Measurements from ENCODE around the gene CST8.
"Not testable (repeated sequence)": the region's sequence is repeated elsewhere in the genome, so short reads cannot be mapped to it uniquely, and the experiment has no call there.

The CST8 gene, protein sequence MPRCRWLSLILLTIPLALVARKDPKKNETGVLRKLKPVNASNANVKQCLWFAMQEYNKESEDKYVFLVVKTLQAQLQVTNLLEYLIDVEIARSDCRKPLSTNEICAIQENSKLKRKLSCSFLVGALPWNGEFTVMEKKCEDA

DNA sequence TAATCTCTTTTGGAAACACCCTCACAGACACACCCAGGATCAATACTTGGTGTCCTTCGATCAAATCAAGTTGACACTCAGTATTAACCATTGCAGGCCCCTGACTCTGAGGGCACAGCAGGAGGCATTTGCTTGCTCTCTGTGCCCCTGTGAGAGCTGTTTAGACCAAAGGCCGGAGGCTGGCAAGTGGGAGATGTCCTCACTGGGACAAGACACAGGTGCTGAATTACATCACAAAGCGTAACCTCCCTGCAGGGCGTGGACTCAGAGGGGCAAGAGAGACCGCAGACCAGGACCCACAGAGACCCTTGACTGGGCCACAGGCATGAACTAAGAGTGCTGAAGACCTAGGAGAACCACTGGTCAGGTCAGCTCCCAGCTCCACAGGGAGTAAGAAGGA, at the start of gene CST8:
CST8 (plus strand) TSS at position 301 of the 400 bp plus-strand sequence. CDS start 551 bp downstream, outside the sequence.
- DNase-seq (ENCODE audit: low read depth, low spot score): no peak

DNA sequence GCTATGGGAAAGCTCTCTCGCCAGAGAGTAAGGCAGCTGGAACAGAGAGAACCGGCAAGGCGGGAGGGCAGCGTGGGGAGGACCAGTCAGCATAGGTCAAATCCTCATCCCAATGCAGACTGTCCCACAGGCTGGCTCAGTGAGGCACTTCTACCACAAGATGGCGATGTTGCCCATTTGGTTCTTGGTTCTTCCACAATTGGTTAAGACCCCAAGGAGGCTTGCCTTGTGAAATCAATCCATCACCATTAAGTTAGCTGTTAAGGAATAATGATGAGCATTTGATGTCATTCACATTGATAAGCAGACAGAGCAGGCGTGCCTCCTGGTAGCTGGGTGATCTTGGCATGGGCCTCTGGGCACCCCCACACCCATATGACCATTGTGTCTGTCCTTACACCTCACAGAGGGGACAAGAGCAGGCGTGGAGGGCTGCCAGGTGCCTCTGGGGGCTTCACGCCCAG, 49.0 kb upstream of the CST8 start:
- peak; percentile 75 for DNase-seq (ENCODE audit: low read depth, low spot score)

DNA sequence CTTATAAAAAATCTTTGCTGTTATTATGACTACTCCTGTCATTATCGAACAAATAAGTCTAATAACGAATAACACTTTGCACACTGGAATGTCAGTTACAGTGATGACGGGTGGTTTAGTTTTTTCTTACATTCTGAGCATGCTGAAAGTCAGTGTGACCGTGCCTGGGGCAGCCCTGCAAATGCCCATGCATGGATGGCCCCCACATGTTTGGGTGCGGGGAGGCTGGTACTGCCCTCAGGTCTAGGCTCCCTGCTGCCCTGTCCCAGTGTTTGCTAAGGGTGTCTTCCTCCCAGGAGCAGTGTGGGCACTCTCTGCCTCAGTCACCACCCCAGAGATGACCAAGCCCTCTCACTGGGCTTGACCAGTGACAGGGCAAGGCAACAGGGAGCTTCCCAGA, 48.5 kb upstream of the CST8 start:
- DNase-seq (ENCODE audit: low read depth, low spot score): no peak

DNA sequence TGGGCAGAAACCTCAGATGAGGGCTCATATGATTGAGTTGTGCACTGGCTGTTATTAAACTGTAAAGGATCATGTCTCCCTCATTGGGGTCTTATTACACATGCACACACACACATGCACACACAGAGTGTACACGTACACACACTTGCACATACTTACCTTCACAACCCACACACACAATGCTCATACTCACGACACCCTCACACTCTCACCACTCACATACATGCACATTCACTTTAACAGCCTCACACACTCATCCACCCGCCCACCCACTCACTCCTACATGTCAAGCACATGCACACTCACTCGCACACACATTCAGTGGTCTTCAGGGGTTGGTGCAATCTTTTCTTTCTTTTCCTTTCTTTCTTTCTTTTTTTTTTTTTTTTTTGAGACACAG, 46.1 kb upstream of the CST8 start:
- no peak for DNase-seq (ENCODE audit: low read depth, low spot score)

DNA sequence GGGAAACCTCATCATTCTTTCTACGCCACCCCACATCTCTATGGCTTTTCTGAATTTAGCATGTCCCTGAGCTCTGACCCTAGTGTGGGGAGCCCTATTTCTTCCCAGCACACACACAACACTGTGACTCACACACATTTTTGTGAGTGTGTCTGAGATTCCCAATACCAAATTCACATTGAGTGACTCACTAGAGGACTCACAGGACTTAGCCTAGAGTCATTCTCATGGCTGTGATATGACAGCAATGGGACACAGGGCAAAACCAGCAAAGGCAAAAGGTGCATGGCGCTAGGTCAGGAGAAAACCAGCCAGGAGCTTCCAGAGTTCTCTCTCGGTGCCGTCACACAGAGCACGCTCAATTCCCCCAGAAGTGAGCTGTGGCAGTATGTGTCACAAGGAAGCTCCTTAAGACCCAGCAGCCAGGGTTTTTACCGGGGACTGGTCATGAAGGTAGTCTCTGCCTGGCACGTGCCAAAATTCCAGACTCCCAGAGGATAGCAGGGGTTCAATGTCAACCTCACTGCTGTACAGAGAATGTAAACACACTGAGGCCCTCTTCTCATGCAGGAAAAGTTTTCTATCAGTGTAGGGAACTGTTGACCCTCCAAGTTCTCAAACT, 45.2 kb upstream of the CST8 start:
- no peak for DNase-seq (ENCODE audit: low read depth, low spot score)

DNA sequence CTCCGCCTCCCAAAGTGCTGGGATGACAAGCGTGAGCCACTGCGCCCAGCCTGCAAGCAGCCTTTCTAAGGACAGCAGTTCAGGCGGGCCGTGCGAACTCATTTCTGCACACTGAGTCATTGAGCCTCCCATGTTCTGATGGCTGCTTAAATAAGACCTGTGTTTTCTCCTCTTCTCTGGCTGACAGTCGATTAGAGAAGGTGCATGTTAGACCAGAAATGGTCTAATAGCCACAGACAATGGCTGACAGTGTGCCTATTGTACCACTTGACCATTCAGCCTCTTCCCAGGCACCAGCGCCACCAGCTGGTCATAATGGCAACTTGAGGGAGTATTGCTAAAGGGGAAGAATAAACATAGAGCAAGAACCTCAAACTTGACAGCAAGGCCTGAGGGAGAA, 44.4 kb upstream of the CST8 start:
- DNase-seq (ENCODE audit: low read depth, low spot score): peak; percentile 30

DNA sequence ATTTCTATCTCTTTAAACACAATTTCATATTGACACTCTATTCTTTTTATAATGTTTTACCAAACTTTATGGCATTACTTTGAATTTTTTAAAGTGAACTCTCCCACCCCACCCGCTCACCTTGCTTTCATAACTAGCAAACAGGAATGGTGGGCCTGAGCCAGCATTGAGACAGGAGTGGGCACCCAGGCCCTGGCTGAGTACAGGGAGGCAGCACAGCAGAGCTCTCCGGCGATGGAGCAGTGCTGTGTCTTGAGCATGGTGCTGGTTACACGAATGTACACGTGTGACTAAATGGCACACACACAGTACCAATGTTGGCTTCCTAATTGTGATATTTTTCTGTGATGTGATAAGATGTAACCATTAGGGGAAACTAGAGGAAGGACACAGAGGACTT, 42.8 kb upstream of the CST8 start:
- DNase-seq (ENCODE audit: low read depth, low spot score): no peak

DNA sequence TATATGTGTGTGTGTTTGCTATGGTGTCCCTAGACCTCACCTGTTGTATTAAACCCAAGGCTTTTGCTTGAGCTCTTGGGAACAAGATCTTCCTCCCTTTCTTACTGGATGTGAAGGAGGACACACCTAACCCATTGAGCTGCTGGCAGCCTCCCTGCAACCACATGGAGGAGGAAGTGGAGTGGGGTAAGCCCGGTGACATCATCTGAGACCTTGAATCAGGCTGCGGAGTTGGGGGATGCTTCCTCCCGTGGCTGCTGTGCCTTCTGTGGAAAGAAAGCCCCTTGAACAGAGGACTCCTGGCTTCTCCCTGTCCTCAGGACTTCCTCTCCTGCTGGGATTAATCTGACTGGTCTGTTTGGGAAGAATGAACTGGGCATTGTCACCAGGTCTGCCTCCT, 41.5 kb upstream of the CST8 start:
- no peak for DNase-seq (ENCODE audit: low read depth, low spot score)

DNA sequence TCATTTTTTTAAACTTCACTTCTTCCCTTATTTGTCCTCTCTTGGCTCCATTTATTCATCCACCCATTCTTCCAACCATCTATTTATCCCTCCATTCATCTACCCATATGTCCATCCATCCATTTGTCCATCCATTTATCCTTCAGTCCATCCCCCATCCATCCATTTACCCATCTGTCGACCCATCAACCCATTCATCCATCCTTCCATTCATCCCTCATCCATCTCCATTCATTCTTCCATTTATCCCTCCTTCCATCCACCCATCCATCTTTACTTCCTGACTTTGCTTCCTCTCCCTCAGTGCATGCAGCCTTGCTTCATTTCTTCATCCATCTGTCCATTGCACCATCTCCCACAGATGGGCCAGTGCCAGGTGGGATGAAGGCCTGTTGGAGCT, 40.0 kb upstream of the CST8 start:
- DNase-seq (ENCODE audit: low read depth, low spot score): no peak

DNA sequence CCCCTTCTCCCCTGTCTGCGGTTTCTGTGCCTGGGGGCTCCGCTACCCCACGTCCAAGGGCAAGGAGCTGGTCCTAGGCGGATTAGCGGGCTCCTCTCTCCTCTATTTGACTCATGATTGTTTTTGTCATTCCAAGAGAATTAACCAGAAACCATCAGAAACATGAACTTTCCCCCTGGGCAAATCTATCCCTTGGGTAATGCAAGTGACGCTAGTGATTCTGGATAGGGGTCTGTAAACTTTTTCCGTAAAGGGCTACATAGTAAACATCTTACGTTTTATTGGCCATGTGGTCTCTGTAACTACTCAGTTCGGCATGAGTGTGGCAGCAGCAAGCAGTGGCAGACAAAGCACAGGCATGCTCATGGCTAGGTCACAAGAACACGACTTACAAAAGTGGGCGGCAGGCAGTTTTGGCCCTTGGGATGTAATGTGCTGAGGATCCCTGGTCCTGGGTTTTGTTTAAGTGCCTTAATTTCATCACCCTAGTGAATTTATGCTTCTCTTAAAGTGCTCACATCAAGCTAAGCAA, 38.9 kb upstream of the CST8 start:
- DNase-seq (ENCODE audit: low read depth, low spot score): no peak

DNA sequence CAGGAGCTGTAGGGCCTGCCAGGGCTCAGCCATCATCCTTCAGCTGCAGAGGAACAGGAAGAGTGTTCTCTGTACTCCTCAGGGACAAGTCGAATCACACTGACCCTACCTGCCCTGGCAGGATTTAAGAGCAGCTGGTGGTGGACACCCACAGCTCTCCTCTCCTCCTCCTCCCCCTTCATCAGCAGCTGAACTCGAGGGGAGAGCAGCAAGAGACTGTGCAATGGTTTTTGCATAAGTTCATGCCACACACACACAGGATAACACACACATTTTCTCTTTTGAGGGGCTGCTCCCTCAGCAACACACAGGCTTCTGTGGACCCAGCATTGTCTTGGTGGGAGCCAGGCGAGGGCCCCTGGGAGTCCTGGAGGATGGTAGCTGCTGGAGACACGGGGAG, 38.1 kb upstream of the CST8 start, which contains the start of gene CST11:
CST11 (minus strand) TSS at position 101 of the 400 bp plus-strand sequence; CDS start at position 36, 65 bp downstream.
- no peak for DNase-seq (ENCODE audit: low read depth, low spot score)

DNA sequence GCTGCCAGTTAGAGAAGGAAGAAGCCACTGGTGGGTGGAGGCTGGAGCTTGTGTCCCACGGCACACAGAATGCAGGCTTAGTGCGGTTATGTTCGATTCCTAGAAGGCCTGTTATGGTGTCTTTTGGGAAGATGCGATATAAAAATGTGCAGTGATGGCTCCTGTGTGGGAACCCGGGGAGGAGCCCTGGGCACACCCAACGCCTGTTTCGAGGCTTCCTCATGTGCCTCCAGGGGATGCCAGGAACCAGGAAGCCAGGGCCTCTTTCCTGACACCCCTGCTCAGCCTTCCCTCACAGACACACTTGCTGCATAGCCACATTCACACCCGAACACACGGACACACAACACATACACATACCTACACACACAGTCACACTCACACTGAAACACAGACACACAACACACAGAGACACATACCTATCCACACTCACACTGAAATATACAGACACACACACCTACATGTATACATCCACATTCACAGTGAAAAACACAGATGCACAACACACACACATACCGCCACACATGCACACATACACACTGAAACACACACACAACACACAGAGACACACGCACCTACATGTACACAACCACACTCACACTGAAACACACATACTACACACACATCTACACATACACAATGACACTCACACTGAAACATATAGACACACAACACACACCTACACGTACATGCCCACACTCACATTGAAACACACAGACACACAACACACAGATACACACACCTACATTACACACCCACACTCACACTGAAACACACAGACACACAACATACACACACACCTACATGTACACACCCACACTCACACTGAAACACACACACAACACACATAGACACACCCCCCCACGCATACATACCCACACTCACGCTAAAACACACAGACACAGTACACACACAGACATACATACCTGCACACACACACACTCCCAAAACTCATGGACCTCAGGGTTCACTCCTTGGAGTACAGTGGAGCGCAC, 37.1 kb upstream of the CST8 start:
- DNase-seq (ENCODE audit: low read depth, low spot score): no peak

DNA sequence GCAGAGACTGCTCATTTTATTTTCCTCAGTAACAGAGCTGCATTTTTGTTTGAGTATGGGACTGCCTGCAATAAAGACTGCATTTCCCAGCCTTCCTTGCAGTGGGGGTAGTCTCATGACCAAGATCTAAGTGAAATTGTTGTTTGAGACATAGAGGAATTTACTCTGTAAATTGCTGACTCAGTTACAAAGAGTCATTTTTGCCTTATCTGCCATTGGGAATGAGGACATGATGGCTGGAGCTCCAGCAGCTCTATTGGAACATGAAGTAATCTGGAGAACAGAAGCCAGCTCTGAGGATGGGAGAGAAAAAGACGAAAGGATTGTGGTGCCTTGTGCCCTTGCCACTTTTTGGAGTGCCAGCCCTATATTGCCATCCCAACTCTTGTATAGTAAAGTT, 36.1 kb upstream of the CST8 start:
- DNase-seq (ENCODE audit: low read depth, low spot score): no peak

DNA sequence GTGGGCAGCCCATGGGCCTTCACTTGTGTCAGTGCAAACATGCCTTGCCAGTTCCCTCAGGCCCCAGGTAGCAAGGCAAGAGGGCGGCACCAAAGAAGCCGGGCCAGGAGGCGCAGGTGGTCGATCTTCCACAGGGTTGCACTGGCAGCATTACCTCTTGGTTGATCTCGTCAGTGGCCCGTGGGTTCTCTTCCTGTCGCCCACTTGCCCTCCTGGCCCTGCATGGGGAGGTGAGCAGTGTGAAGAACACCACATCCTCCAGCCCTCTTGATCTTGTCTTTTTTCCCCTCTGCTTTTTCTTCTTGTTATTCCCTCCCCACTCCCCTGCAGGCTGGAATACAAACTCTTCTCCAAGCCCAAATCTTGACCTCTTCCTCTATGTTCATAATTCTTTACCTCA, 35.3 kb upstream of the CST8 start:
- DNase-seq (ENCODE audit: low read depth, low spot score): no peak

DNA sequence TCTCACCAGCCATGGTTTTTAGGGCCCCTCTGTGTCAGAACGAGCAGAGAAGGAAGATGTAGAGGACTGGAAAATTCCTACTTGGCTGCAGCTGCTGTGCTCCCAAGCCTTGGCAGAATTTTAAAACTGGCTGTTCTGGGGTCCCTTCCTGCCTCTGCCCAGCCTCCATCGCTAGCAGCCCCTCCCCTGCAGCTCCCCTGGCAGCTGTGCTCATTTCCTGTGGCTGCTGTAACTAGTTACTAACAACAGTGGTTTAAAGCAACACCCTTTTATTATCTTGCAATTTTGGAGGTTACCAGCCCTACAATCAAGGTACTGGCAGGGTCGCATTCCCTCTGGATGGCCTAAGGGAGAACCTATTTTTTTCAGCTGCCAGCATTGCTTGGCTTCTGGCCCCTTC, 34.5 kb upstream of the CST8 start:
- no peak for DNase-seq (ENCODE audit: low read depth, low spot score)

DNA sequence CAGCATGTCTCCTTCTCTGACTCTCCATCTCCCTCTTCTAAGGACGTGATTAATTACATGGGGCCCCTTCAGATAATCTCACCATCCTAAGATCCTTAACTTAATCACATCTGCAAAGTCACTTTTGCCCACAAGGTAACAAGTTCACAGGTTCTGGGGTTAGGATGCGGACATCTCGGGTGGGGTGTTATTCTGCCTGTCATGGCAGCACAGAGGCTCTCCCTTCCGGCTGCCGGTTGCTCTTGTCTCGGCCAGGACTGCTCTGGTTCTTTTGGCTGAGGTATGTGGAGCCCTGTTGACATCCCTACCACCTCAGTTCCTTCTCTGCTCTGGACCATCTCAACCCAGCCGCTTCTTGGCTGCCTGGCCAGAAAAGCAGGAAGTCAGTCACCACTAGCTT, 34.0 kb upstream of the CST8 start:
- no peak for DNase-seq (ENCODE audit: low read depth, low spot score)

DNA sequence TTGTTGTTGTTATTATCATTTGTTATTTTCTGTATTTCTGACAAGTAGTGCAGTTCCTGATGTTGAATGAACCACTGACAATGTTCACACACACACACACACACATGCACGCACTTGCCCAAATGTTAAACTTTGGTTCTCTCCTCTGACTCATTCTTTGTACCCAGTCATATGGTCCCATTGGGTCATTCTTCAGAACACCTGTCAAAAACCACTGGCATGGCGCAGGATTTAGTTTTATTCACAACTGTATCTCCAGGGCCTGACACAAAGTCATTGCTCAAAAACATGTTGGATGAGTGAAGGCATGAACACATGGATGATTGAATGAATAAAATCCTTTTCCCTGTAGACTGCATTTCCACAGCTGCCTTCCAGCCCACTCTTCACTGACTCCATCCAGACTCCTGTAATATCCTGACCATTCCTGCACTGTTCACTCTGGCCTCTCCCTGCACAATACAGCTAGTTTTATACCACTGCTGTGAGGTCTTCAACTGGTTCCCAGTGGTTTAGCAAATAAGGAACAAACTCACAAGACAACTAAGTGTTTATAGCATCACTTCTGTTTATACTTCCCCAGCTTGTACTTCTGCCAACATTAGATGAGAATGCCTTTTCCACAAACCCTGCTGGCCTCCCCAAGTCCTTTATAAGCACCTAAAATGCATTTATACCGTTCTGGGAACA, 31.3 kb upstream of the CST8 start:
- no peak for DNase-seq (ENCODE audit: low read depth, low spot score)

DNA sequence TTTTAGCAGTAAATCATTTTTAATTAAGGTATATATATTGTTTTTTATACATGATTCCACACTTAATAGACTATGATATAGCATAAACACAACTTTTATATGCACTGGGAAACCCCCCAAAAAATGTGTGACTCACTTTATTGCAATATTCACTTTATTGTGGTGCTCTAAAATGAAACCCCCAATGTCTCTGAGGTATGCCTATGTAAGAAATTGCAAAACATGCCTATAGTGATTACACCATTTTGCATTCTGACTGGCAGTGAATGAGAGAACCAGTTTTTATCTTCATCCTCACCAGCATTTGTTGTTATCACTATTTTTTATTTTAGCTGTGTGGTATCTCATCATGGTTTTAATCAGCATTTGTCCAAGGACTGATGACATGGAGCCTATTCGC, 29.7 kb upstream of the CST8 start:
- DNase-seq (ENCODE audit: low read depth, low spot score): no peak

DNA sequence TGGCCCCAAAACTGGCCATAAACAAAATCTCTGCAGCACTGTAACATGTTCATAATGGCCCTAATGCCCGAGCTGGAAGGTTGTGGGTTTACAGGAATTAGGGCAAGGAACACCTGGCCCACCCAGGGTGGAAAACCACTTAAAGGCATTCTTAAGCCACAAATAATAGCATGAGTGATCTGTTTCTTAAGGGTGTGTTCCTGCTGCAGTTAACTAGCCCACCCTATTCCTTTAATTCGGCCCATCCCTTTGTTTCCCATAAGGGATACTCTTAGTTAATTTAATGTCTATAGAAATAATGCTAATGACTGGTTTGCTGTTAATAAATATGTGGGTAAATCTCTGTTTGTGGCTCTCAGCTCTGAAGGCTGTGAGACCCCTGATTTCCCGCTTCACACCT, 24.0 kb upstream of the CST8 start:
- DNase-seq (ENCODE audit: low read depth, low spot score): not testable (repeated sequence)

DNA sequence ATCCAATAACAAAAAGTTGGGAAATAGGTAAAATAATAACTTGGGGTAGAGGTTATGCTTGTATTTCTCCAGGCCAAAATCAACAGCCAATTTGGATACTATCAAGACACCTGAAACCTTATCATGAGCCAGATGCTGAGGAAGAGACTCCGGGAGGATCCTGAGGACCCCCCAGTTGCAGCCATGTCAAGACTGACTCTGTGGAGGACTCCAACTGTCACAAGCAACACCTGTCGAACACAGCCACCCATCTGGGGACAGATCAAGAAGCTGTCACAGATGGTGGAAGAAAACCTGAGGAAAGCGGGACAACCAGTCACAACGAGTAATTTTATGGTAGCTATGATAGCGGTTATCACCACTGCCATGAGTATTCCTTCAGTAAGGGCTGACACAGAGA, 18.6 kb upstream of the CST8 start:
- DNase-seq (ENCODE audit: low read depth, low spot score): not testable (repeated sequence)

DNA sequence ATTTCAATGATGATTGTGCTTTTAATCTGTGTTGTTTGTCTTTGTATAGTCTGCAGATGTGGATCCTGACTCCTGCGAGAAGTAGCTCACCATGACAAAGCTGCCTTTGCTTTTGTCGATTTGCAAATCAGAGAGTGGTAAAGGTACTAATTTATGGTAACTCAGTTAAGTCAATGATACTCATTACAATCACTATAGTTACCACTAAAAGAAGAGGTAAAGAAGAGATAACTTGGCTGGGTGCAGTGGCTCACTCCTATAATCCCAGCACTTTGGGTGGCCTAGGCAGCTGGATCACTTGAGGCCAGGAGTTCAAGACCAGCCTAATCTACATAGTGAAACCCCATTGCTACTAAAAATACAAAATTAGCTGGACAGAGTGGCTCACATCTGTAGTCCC, 17.6 kb upstream of the CST8 start:
- DNase-seq (ENCODE audit: low read depth, low spot score): peak; percentile 73

DNA sequence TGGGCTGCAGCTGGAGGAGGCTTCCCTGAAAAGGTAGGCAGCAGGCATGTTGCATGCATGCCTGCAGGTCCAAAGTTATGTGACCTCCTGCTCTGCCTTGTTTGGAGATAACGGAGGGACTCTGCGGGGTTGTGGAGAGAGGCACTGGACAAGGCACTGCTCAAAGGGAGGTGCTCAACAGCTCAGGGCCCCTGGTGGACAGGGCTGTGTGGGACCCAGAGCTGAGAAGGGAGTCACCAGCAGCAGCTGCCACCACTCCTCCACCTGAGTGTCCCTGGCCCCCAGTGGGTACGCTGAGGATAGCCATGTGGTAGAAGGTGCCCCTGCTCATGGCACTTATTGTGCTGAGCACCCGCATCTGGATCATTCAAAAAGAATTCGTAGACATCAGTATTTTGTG, 15.5 kb upstream of the CST8 start:
- no peak for DNase-seq (ENCODE audit: low read depth, low spot score)
